Stimulated activated CD4-positive, alpha-beta T cell treated with anti-CD3 and anti-CD28 coated beads, Interleukin-4, amount 100 ng/mL, for 24 hours (primary cell): Measurements from ENCODE around the gene SPESP1.
"Not testable (repeated sequence)": the region's sequence is repeated elsewhere in the genome, so short reads cannot be mapped to it uniquely, and the experiment has no call there.

Experiments
- DNase-seq: peaks from one replicate; pipeline ENCODE4 v3.0.0-alpha.2; 2020

The SPESP1 gene

DNA sequence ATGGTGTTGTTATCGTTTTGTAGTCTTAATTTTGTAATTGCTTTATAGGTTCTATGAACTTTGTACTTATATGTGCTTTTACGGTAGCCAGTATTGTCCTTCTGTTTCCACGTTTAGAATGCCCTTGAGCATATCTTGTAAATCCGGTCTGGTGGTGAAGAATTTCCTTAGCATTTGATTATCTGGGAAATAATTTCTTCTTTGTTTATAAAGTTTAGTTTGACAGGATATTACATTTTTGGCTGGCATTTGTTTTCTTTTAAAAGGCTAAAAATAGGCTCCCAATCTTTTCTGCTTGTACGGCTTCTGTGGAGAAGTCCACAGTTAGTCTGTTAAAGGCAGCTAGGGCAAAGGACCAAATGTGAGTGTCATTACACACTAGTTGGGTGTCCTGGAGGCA lies 36.7 kb downstream of the SPESP1 start:
- no peak for DNase-seq

DNA sequence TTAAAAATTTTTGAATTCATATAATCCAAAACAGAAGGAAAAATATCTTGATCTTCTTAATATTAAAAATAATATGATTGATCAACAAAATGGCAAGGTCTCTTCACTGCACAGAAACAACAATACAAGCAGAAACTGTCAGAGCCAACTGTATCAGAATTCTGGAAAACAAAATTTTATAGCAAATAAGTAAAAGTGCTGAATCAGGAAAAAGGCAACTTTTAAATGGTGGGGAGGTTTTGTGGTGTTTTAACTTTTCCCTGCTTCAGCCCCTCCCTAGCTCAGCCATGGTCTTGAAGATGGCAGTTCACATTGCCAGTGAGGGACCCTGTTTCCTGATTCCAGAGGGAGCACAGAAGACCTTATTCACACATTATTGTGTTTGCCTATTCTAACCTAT lies 37.6 kb downstream of the SPESP1 start:
- no peak for DNase-seq

DNA sequence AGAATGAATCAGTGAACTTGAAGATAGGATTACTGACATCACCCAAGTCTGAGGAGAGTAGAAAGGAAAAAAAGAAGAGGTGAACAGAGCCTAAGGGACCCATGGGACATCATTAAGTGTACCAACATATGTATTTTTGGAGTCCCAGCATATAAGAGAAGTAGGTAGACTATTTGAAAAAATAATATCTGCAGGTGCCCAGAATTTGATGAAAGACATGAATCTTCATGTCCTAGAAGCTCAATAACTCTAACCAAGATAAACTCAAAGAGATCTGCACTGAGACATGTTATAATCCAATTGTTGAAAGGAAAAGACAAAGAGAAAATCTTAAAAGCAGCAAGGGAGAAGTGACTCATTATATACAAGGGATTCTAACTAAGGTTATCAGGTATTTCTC lies 39.0 kb downstream of the SPESP1 start:
- DNase-seq, result no peak

DNA sequence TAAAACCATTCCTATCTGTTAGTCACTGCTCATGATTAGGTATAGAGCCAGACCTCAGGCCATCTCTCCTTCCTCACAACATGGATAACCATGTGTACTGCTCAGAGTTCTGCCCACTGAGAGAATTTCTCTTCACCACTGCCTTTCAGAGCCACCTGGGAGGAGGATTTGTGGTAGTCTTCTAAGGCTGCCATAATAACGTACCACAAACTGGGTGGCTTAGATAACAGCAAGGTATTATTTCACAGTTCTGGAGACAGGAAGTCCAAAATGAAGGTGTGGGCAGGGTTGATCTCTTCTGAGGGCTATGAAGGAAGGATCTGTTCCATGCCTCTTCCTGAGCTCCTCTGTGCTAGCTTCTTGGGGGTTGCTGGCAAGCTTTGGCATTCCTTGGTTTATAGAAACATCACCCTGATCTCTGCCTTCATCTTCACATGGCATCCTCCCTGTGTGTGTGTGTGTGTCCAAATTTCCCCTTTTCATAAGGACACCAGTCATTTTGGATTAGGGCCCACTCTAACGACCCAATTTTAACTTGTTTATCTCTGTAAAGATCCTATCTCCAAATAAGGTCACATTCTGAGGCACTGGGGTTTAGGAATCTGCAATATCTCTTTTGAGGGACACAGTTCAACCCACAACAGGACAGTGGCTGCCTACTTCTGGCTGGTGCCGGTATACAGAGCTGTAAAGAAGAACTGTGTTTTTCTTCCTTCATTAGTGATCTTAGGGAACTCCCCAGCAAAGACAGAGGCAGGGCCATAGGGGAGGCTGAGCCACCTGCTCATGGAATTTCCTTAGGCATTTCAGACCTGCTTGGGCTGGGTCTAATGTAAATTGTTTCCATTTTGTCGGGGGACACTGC lies 42.1 kb downstream of the SPESP1 start:
- no peak for DNase-seq

DNA sequence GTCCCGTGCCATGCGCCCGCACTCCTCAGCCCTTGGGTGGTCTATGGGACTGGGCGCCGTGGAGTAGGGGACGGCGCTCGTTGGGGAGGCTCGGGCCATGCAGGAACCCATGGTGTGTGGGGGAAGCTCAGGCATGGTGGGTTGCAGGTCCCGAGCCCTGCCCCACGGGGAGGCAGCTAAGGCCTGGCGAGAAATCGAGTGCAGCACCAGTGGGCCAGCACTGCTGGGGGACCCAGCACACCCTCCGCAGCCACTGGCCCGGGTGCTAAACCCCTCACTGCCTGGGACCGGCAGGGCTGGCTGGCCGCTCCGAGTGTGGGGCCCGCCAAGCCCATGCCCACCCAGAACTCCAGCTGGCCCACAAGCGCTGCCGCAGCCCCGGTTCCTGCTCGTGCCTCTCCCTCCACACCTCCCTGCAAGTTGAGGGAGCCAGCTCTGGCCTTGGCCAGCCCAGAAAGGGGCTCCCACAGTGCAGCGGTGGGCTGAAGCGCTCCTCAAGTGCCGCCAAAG lies 45.4 kb downstream of the SPESP1 start:
- not testable (repeated sequence) for DNase-seq

DNA sequence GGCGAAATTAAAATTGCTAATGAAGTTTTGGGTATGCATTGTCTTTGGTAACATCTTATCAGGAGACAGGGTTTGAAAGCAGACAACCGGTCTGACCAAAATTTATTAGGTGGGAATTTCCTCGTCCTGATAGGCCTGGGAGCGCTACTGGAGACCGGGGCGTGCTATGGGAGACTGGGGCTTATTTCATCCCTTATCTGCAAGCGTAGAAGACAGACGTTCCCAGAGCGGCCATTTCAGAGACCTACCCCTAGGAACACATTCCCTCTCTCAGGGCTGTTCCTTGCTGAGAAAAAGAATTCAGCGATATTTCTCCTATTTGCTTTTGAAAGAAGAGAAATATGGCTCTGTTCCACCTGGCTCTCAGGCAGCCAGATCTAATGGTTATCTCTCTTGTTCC lies 47.1 kb downstream of the SPESP1 start:
- not testable (repeated sequence) for DNase-seq

DNA sequence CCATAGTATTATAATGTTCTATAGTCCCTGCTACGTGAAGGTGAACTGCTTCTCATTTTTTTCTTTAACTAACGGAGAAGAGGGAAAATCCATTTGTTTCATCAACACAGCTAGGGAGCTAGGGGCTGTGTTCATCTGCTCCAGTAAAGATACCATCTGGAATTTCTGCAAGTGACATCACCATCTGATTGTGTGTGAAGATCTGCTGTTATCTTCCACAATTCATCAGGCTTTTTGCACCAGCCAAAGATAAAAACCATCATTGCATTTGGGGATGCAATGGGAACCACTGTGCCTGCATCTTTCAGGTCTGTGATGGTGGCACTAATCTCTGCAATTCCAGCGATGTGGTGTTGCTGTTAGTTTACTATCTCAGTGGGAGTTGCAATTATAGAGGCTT lies 48.7 kb downstream of the SPESP1 start:
- DNase-seq, result no peak

DNA sequence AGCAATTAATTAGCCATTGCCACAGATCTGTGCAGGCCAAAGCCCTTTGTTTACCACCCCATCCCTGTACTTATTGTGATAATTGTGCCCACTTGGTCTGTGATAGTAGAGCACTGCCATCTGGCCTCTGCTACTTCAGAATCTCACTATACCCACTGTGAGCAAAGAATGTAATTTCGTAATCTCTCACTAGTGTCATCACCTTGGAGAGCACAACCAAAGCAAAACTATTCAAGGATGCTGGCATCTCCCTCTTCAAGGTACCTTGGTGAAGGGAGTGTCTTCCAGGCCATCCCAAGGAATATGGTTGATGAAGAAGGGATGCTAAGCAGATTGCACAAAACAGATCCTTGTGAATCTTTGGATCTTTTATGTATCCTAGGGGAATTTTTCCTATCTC lies 49.5 kb downstream of the SPESP1 start:
- DNase-seq, result no peak

DNA sequence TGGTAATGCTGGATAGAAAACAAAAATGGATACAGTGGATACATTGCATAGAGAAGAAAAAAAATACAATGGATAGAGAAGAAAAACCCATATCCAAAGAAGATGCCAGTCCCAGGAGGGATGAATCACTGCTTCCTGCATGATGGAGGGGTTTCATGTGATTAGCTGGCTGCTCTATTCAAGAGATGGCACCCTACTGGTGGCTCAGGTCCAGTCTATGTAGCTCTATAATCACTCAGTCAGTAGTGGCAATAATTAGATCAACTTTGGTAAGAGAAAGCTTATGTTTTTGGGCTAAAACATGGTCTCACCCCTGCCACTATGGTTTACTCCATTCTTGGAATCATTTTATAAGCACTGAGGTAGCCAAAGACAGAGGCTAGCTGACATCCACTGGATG lies 50.5 kb downstream of the SPESP1 start:
- DNase-seq, result no peak

DNA sequence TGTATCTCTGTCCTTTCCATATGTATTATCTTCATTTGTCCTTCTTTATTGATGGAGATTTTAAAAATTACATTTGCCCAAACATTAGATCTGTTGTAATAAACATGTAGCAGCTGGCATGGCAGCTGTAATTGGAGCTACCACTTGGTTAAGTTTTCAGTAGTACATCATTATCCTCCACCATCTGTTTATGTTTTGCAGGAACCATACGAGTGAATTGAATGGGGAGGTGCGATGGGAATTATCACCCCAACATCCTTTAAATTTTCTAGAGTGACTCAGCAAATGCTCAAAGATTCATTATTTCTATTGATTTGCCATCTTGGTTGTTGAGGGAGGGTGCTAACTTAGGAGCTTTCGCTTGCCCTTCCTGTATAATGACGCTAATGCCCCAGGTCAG lies 51.6 kb downstream of the SPESP1 start:
- DNase-seq, result no peak

DNA sequence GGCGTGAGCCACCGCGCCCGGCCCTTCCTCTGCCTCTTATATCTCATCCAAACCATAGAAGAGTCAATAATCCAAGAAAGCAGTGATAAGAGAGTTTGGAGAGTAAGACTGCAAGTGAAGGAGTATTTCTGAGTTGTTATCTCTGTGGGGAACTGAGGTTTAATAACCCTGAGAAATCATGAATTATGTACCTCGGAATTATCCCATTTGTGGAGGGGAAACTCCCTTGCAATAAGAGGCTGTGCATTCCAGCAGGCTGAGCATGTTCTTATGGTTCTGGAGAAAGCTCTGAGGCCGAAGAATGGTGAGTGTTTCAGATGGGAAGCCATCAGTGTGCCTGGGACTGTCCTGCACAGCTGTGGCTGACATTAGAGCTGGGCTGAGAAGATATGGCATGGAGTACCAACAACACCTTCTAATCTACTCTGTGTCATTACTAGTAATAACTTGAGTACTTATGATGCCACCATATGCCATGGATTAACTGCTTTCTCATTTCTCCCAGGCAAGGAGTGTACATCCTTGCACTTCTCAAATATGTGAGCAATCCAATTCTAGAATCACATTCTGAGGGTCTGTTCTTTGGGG lies 52.7 kb downstream of the SPESP1 start:
- DNase-seq, result no peak

DNA sequence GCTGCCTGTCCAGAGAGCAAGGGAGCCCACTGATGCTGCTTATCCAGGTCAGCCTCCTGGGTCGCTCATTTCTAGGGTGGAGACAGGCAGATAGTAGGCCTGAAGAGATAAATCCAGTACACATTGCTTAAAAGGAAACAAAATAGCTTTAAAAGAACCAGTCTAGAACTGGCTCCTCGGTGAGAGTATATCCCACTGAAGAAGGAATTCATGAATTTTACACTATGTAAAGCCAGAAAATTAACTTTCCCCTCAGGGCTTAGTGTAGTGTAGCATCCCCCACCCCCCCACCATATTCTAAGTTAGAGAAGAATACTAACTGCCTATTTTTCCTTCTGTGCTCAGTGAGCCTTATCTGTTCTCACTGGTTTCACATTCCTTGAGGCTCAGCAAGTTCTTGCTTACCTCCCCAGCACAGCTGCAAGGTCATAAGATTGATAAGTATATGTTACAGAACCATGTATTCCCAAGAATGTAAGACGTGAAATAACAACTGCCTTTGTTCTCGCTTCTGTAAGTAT lies 53.7 kb downstream of the SPESP1 start:
- no peak for DNase-seq

DNA sequence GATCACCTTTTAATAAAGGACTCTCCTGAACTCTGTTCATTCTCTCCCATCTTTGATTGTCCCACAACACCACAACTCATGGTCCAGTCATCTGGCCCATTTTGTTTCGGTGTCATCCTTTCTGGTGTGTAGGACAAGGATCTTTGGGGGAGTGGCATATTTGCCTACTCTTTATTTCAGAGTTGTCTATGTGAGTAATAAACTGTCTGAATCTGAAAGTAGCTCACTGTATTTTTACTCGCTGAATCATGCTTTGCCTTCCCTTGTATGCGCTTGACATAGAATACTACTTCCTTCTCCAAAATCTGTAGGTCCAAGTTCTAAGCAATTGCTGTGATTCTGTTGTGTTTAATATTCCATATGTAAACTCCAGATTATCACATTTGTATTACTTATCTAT lies 54.3 kb downstream of the SPESP1 start:
- DNase-seq, result no peak

DNA sequence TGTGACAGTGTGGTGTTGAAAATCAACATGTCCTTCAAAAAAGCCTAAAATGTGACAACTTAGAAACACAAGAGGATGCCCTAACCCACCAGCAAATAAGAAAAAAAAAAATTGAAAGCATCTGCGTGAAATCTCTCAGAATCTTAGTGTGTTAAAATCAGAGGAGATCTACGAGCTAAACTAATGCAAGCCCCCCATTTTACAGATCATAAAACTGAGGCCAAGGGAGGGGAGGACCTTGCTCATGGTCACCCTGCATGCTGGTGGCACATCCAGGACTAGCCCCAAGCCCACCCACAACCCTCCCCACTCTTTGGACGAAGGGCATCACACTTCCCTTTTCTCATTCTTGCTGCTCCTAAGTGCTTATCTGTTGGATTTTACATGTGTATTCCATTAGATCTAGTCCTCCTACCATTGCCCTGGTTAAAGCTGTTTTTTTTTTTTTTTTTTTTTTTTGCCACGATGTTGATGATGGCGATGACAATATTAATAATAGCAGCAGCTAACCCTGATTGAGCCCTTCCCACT lies 55.1 kb downstream of the SPESP1 start:
- DNase-seq, result no peak

DNA sequence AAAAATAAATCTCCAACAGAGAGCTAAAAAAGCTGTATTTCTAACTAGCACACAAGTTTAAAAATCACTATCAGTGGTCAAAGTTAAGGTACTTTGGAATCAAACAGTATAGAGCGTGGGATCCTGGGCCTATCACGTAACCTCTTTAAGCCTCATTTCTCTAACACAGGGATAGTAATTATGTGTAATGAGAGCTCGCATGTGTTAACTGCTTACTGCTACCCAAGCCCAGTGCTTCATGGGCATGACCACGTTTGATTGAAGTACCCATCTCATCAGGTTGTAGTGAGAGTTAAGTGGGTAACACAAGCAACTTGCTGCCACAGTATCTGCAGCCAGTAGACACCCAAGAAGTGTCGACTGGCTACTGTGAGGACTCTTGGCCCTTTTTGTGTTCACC lies 56.0 kb downstream of the SPESP1 start:
- no peak for DNase-seq

DNA sequence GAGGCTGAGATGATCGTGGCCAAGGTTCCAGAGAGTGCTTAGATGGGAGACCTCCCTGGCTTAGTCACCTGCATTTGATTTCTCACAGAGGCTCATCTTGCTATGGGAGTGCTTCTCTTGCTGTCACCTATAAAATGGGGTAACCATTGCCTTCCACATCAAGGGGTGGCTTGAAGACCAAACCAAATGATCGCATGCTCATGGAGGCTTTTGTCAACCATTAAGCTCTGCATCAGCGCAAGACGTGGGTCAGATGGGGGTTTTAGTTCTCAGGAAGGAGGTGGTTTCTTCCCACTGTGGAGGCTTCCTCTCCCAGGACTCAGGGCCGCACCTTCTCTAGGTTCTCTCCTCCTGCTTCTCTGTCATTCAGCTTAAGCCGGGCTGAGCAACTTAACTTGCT lies 56.8 kb downstream of the SPESP1 start:
- no peak for DNase-seq

DNA sequence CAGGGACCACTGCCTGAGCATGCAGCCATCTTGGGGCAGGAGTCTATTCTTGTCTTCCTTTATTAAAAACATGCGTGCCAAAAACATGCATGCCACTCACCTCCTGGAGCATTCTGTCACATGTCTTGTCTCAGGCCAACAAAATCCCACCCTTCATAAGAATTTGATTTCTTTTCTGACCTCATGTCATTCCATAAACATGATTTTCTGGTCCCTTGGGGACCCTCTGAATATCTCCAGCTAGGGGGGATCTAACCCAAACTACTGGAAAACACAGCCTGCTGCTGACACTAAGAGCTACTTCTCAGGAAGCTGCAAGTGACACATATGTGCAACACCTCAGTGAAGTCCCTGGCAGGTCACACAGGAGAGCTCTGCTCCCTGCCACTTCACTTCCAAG lies 57.4 kb downstream of the SPESP1 start:
- DNase-seq, result no peak

DNA sequence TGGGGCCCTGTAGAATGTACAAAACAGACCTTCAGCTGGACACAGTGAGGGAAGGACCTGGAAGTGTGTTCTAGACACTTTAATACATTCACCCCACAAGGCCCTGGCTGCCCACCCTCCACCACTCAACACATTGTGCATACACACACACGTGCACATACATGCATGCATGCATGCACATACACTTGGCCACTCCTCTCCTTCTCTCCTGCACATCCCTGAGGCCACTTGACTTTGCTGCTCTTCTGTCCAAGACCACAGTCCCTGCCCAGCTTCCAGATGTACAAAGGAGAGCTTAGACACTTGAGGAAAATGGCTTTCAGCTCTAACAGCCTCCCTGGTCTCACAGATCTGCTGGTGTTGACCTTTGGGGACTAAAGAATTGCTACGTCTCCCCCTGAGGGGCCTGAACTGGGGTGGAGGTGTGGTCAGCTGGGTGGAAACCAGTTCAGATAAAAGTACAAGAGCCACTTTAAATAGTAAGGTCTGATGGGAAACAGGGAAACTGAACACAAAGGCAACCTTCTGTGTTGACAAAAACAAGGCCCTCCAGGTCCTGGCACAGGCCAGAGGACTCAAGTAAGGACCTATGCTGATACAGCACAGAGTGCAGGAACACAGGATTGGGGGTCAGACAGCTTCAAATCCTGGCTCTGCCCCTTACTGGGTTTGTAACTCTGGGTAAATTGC lies 59.4 kb downstream of the SPESP1 start:
- no peak for DNase-seq

DNA sequence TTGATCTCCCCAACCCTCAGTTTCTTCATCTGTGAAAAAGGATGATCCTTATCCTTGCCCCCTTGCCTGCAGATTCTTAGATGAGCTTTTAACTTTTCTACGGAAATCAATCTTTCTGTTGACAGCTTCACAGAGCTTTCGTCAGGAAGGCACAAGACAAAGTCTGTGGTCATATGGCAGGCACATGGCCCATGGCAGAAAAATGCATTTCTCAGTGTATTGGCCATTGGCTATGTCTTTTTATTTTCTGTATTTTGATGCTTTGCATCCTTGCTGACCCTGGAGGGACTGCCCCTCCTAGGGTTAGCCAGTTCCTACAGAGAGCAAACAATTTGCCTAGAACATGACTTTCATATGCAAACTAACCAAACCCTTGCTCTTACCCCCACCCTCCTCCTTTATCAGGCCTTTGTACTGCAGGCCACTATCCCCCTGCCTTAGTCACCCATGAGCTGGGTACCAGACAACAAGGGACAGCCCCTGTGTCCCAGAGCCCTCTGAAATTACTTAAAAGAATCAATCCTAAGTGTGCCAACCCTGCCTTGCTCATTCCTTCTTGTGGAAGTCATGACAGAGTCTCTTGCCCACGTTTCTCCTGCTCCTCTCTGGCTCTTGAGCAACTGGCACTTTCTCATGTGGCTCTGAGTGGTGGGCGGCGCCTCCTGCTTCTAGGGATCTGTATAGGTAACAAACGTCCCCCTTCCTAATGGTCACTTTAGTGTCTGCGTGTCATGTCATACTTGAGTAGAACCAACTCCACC lies 60.1 kb downstream of the SPESP1 start:
- DNase-seq, result no peak

DNA sequence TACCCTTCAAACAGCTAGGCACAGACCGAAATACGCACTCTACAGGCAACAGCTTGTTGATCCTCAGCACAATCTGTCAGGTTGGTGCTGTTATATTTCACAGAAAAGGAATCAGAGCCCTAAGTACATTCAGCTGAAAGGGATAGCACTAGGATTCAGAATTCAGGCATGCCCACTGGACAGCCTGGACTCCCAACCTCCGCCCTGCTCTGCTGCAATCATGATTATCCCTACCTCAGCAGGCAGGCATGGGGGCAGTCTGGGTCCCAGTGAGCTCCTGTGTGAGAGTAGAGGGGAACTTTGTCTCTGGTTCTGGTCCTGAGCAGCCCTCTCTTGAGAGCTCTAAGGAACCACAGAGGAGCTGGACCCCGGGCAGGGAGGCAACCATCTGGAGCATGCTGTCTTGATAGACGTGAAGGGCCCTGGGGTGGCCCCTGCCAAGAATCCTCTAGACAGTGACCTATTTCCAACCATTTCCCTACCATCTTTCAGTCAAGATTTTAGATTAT lies 60.7 kb downstream of the SPESP1 start:
- no peak for DNase-seq

DNA sequence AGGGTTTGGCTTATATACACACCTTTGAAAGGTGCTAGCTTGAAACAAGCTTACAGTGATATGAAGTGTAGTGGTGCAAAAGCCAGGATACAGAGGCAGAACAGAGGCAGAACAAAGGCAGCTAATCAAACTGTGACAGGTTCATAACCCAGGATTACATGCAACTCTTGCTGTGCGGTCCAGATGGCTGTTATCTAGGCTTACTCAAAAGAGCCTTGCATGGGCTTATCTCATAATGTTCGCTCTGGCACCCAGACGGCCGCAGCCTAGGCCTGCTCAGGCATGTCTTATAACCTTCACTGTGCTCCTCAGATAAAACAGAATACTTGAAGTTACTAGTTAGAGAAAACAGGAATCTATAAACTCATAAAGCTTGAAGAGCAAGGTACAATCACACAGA lies 61.4 kb downstream of the SPESP1 start:
- DNase-seq, result no peak

DNA sequence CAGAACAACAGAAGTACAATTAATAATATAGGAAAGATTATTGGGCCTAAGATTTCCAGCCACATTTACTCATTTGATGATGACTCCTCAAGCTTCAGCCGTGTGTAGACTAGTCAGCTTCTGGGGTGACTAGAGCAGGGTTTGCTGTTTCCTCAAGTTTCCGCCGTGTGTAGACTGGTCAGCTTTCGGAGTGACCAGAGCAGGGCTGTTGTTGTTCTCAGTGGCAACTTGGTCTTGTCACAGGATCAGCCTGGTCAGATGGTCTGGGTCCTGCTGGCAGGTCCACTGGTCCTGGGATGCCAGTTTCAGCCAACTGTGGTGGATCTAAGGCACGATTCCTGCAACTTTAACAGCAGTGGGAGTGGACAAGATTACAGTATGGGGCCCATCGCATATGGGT lies 62.4 kb downstream of the SPESP1 start:
- DNase-seq, result no peak
